ENCODE data around the gene KIRREL3.

GRCh38 chr11:126482586-126483108, 517.9 kb downstream of the KIRREL3 start:
- TF ChIP-seq ZNF274 (IDR thresholded peaks at IDR 0.05; ENCODE audit: borderline replicate concordance, low read depth, low read length) (no peak), SRF (CRISPR knock-in tag; IDR thresholded peaks at IDR 0.05) (no peak), BMI1 (IDR thresholded peaks at IDR 0.05; ENCODE audit: low read length) (no peak), E2F4 (CRISPR knock-in tag; IDR thresholded peaks at IDR 0.05; ENCODE audit: low read depth) (no peak), ZKSCAN8 (CRISPR knock-in tag; IDR thresholded peaks at IDR 0.05) (no peak), EP300 (IDR thresholded peaks at IDR 0.05; ENCODE audit: low read length) (no peak), ZBTB12 (CRISPR knock-in tag; IDR thresholded peaks at IDR 0.05) (no peak), ERF (CRISPR knock-in tag; IDR thresholded peaks at IDR 0.05) (no peak), JUND (IDR thresholded peaks at IDR 0.05; ENCODE audit: borderline replicate concordance, low read depth, low read length) (no peak), JUND (tag; IDR thresholded peaks at IDR 0.05; ENCODE audit: borderline replicate concordance, low read depth, low read length) (no peak), MAFK (IDR thresholded peaks at IDR 0.05; ENCODE audit: low read length) (peak; percentile 32; the same call in 1 of the 2 replicates)

All from K562 (cell line).